IPS DF 4.7 (cell line): ENCODE results near the gene NRIP1.

Source experiments
- DNase-seq: peaks from one replicate; pipeline ENCODE4 v3.0.0-alpha.2; 2013; ENCODE audit warnings: low spot score; ENCODE audit errors: extremely low read depth

The NRIP1 gene

DNA sequence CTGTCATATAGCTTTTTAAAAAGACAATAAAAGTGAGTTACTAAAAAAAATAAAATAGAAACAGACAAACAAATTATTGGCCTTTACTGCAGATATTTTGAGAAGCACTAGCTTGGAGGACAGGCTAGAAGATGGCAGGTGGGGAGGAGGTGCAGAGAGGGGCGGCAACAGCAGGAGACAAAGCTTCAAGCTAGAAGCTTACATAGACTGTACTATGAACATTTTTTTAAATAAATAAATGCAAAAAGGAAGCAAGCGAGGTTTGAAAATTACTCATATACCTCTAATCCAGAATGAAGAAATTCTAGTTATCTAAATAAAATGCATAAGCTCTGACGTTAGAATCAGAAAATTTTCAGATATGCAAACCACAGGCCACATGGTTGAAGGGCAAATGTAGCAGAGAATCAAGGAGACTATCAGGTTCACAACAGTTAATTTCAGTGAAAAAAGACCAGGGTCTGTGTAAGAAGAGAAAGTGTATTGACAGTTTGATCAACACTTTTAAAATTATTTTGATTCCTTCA is 54.9 kb downstream of the NRIP1 start:
- DNase-seq, result no peak

DNA sequence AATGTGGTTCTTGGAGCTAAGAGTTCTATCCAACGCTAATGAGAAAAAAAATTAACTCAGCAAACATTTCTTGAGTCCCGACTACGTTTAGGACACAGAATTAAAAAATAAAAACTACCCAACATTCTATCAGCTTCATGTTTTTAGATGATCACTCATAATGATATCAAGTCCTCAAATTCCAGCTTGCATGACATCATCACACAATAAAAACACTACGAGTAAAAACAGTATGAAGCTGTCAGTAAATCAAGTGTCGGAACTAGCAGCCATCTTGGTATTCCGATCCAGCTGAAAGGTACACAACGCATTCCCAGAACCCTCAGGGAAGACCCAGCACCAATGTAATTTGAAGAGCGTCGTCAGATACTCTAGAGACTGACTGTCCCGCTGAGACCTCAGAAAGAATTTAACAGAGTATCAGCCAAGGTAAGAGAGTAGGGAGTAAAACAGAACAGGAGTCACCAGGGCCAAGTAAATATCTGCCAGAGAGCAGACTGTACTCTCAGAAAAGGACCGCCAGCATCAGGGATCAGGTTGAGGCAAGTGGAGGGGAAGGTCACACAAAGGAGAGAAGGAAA is 57.0 kb downstream of the NRIP1 start:
- DNase-seq, result no peak

DNA sequence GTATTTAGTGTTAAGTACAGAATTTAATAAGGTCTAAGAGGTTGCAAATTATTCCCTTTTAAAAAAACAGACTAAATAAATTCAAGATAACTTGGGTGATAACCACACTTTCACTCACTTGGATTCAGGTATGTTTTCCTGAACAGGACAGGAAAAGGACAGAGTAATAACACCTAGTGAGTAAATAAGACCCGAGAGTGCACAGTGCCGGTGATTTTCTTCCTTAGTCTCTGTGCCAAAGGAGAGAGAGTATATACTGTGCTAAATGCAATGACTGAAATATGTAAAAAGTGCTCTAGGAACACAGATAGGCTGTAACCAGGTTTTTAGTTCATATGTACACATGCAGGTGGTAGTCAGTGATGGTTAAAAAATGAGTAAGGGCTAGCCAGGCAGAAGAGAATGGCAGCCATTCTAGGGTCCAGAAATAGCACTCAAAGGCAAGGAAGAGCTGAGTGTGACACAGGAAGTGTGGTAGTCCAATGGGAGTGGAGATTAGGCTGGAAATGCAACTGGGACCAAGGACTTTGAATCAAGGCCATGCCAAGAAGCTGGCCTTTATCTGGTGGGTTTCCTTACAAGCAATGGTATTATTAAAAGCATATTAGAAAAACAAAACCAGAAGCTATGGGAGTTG is 58.1 kb downstream of the NRIP1 start:
- no peak for DNase-seq

DNA sequence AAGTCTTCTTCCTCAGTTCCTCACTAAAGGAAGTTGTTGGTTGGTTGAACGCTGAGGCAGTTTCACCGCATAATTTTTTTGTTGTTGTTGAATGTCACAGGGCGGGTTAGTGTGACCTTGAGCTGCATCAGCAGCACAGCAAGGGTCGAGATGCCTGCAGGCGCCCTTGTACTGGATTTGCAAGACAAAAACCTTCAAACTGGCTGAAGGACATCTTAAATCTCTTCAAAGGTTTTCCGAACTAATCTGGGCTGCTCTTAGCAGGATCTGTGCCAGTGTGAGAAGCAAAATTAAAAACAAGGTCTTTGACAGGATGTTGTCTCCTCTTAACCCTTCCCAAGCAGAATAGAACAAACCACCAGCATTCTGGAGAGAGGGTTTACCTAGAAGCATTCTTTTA is 59.4 kb downstream of the NRIP1 start:
- DNase-seq, result peak; percentile 19

DNA sequence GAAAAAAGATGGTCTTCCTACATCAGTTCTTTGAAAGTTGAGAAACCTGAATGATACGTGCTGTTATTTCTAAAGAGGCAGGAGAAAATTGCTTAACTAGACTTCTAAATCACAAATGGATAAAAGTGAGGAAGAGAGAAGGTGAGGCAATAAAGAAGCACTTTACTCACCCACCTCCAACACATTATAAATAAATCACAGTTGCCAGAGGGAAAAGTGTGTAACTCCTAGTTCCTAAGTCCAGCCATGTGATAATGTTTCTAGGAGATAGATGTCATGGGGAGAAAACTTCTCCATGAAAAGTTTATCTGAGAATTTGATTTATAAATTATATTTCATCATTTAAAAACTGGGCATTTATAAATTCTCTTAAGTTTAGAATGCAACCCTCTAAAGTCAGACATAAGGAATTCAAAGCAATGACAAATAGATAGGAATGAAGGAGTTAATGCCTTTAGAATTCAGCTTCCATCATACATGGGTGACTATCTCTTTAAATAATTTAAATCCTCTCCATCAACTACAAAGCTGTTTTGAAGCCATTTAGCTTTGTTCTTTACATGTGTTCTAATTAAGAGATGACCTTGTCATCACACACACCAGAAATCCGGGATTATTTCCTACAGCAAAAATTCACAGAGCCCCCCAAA is 60.0 kb downstream of the NRIP1 start:
- no peak for DNase-seq

- no peak for DNase-seq
These were observed 61.2 kb downstream of the NRIP1 start for GRCh38 chr21:15003463-15004135.

- DNase-seq, result no peak
These were observed 62.8 kb downstream of the NRIP1 start for GRCh38 chr21:15001857-15002606.

GRCh38 chr21:15001113-15001512 is 63.7 kb downstream of the NRIP1 start:
- DNase-seq, result no peak

- no peak for DNase-seq
These were observed 64.7 kb downstream of the NRIP1 start for GRCh38 chr21:15000081-15000480.

GRCh38 chr21:14998784-14999183 is 66.0 kb downstream of the NRIP1 start:
- no peak for DNase-seq

DNA sequence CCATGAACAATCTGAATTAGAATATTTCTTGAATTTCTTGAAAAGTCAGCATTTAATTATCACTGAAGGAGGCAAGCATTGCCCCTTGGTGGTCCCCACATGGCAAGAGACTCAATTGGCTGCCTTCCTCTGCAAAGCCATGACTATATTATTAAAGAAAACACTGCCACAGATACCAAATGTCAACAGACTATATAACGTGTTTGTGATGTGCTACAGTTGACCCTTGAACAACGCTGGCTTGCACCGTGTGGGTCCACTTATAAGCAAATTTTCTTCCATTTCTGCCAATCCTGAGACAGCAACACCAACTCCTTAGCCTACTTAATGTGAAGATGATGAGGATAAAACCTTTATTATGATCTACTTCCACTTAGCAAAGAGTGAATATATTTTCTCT is 66.5 kb downstream of the NRIP1 start:
- no peak for DNase-seq

DNA sequence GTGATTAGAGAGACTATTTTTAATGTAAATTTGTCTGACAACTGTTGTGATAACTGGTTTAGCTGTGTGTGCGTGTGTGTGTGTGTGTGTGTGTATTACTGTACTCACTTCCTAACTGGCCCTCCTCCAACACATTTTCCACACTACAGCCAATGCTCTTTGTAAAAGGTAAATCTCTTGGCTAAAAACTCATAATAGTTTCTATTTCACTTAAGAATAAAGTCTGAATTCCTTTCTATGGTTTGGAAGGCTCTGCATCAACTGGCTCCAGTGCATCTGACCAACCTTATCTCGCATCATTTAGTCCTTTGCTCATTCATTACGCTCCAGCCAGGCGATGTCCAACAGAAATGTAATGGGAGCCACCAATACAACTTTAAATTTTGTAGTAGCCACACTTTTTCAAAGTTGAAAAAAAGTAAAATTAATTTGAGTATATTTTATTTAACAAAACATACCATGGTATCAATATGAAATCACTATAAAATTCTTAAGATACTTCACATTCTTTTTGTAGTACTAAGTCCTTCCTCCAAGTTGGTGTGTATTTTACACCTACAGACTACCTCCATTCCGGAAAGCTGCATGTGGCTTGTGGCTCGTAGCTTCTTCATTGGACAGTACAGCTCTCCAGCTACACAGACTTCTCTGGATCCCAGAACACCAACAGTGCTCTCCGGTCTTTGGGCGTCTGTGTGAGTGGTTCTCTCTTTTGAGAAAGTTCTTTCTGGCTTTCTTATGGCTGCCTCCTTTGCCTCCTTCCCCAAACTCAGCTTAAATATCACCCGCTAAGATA is 68.9 kb downstream of the NRIP1 start:
- DNase-seq, result no peak

GRCh38 chr21:14995226-14995625 is 69.6 kb downstream of the NRIP1 start:
- DNase-seq, result no peak

DNA sequence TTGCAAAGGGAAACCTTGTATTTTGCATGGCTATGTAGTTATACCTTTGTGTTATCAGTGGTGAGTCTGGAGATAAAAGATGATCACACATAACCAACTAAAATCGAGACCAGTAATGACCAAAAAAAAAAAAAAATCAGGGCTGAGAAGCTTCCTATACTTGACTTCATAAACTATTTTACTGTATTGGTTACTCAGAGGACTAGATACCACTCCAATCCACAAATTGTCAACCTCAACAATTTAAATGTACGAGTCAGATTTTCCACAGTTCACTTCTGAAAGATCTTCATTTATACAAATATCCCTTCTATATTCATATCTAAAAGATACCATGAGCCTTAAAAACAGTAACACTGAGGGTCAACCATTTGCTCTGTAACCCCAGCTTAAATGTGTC is 71.7 kb downstream of the NRIP1 start:
- no peak for DNase-seq

GRCh38 chr21:14991957-14992356 is 72.8 kb downstream of the NRIP1 start:
- no peak for DNase-seq

DNA sequence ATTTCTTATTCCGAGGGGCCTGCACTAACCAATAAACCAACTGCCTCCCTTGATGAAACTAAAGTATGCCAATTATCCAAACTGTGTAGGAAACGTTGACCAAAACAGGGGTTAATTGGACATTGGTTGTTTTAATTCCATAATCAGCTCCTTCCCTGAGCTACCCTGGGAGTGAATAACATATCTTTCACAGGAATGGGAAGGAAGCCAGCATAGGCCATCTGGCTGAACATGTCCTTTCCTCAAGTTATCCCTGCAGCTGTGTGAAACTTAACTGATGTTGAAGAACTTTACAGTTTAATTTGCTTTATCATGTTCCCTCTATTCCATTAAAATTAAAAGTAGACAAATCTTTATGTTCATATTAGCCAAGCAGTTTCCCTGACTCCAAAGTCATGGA is 75.4 kb downstream of the NRIP1 start:
- no peak for DNase-seq

- DNase-seq, result no peak
These were observed 76.0 kb downstream of the NRIP1 start for GRCh38 chr21:14988760-14989159.

DNA sequence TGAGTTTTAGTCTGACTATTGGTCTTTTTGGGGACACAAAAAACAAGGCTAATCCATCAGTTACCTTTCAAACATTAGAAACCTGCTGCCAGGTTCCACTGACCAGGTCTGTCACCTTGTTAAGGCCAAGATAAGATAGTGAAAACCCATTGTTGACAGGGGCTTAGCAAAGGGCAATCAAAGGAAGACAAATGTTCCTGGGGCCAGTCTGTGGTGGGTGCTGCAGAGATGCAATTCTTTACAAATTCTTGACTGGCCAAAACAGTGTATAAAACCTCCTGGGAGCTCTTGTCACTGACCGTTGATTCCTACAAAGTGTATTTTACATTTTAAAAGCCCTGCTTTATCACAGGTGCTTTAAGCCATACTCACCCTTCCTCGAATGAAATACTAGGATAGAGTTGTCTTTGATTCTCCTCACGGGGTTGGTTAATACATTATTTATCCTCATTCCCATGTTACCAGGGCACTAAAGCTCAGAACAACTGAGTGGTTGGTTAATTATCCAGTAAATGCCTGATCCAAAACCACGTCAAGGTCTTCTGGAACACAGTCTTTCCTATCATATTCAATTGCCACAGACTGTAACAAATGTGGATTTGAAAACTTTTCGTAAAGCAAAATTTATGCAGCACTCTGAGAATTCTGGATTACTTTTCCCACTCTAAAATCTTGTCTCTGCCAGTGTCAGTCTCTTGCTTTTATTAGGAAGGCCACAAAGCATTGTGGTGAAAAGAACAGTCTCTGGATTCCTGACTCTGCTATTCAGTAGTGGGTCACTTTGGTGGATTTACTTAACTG is 77.2 kb downstream of the NRIP1 start:
- no peak for DNase-seq

DNA sequence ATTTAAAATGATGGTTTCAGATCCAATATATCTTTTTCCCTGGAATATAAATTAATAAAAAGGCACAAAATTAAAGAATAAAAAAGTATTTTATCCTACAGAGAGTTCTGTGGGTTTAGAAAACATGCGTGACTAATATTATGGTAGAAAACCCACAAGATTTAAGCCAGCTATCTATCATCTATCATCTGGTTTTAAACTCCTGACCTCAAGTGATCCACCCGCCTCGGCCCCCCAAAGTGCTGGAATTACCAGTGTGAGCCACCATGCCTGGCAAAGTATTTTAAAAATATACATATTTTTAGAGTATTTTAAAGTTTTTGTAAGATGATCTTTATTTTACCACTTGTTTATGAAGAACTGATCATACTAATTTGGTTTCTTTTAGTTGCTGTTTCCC is 79.5 kb downstream of the NRIP1 start:
- no peak for DNase-seq

- no peak for DNase-seq
These were observed 82.5 kb downstream of the NRIP1 start for GRCh38 chr21:14982336-14982735.
